ENCODE measurements around the gene PCDHGA2.

DNA sequence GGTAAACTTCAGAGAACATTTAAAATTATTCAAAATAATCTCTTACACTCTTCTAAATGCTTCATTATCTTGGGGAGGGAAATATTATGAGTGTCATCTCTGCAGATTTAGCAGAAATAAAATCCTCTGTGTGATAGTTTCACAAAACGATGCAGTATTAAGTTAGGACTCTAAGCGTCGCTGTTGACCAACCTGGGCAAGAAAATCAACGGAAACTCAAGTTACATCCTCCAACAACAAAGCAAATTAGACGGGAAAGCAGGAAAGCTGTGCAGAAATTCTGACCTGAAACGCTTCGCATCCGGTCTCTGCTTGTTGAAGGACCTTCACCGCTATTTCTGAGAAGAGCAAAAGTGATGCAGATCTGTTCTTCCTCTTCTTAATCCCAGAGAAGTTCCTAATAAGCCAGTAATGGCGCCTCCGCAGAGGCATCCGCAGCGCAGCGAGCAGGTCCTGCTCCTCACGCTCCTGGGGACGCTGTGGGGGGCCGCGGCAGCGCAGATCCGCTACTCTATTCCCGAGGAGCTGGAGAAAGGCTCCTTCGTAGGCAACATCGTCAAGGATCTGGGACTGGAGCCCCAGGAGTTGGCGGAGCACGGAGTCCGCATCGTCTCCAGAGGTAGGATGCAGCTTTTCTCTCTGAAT, 35.2 kb downstream of the PCDHGA2 start, which contains the start of gene PCDHGA6:
- TF ChIP-seq EZH2 (IDR thresholded peaks at IDR 0.05), result no peak
- TF ChIP-seq, protein P1, sequence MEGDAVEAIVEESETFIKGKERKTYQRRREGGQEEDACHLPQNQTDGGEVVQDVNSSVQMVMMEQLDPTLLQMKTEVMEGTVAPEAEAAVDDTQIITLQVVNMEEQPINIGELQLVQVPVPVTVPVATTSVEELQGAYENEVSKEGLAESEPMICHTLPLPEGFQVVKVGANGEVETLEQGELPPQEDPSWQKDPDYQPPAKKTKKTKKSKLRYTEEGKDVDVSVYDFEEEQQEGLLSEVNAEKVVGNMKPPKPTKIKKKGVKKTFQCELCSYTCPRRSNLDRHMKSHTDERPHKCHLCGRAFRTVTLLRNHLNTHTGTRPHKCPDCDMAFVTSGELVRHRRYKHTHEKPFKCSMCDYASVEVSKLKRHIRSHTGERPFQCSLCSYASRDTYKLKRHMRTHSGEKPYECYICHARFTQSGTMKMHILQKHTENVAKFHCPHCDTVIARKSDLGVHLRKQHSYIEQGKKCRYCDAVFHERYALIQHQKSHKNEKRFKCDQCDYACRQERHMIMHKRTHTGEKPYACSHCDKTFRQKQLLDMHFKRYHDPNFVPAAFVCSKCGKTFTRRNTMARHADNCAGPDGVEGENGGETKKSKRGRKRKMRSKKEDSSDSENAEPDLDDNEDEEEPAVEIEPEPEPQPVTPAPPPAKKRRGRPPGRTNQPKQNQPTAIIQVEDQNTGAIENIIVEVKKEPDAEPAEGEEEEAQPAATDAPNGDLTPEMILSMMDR (IDR thresholded peaks at IDR 0.05), result no peak

Measured in neural progenitor cell (in vitro differentiated cells).